Measurements from ENCODE around the gene L3HYPDH.

The L3HYPDH gene

DNA sequence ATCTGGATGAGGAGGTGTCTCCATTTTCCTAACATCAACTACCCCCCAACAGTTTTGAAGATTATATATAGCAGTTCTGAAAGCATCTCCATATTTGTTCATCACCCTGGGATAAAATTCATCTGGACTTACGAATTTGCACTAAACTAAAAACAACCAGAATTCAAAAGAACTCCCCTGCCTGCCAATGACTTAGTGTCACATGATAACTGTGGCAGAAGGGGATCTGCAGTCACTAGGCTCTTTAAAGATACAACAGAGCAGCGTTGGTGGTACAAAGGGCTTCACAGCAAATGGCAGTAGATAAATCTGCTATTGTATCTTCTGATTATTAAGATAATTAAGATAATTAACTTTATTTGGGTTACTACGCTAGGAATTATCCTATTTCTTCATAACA, 49.1 kb downstream of the L3HYPDH start:
- TF ChIP-seq, protein P1, sequence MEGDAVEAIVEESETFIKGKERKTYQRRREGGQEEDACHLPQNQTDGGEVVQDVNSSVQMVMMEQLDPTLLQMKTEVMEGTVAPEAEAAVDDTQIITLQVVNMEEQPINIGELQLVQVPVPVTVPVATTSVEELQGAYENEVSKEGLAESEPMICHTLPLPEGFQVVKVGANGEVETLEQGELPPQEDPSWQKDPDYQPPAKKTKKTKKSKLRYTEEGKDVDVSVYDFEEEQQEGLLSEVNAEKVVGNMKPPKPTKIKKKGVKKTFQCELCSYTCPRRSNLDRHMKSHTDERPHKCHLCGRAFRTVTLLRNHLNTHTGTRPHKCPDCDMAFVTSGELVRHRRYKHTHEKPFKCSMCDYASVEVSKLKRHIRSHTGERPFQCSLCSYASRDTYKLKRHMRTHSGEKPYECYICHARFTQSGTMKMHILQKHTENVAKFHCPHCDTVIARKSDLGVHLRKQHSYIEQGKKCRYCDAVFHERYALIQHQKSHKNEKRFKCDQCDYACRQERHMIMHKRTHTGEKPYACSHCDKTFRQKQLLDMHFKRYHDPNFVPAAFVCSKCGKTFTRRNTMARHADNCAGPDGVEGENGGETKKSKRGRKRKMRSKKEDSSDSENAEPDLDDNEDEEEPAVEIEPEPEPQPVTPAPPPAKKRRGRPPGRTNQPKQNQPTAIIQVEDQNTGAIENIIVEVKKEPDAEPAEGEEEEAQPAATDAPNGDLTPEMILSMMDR (IDR thresholded peaks at IDR 0.05; ENCODE audit: low read depth, low read length, missing control alignments) = no peak
- H3K4me3 ChIP-seq (ENCODE audit: low read depth, low read length) = no peak overlapping the region
- DNase-seq (ENCODE audit: low read depth) = no peak

DNA sequence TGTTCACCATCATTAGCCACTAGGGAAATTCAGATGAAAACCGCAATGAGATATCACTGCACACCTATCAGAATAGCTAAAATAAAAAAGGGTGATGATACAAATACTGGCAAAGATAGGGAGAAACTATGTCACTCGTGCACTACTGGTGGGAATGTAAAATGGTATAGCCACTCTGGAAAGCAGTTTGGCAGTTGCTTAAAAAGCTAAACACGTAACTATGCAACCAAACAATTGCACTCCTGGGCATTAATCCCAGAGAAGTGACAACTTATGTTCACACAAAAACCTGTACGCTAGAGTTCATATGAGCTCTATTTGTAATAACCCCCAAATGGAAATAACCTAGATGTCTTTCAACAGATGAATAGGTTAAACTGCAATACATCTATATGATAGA, 54.4 kb downstream of the L3HYPDH start:
- H3K4me3 ChIP-seq (ENCODE audit: low read depth, low read length) = no peak overlapping the region
- DNase-seq (ENCODE audit: low read depth) = no peak
- TF ChIP-seq, protein P1 (IDR thresholded peaks at IDR 0.05; ENCODE audit: low read depth, low read length, missing control alignments) = no peak

DNA sequence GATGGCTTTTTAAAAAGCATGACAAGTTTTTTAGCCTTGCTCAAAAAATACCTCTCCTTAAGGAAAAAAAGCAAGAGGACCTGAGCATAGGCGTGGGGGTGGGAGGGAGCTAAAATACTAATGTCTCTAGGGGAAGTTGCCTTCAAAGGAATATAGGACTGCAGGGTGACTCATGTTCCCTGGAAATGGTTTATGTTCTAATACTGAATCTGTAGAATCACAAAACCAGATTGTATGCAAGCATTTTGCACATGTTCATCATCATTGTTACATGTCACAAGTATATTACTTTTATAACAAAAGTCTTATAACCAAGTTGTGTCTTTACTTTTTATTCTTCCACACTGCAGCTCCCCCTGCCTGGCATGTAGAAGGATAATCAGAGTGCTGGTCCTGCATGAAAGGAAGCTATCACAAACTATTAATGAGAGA, 55.6 kb downstream of the L3HYPDH start:
- TF ChIP-seq, protein P1 (IDR thresholded peaks at IDR 0.05; ENCODE audit: low read depth, low read length, missing control alignments) = no peak
- H3K4me3 ChIP-seq (ENCODE audit: low read depth, low read length) = no peak overlapping the region
- no peak for DNase-seq (ENCODE audit: low read depth)

DNA sequence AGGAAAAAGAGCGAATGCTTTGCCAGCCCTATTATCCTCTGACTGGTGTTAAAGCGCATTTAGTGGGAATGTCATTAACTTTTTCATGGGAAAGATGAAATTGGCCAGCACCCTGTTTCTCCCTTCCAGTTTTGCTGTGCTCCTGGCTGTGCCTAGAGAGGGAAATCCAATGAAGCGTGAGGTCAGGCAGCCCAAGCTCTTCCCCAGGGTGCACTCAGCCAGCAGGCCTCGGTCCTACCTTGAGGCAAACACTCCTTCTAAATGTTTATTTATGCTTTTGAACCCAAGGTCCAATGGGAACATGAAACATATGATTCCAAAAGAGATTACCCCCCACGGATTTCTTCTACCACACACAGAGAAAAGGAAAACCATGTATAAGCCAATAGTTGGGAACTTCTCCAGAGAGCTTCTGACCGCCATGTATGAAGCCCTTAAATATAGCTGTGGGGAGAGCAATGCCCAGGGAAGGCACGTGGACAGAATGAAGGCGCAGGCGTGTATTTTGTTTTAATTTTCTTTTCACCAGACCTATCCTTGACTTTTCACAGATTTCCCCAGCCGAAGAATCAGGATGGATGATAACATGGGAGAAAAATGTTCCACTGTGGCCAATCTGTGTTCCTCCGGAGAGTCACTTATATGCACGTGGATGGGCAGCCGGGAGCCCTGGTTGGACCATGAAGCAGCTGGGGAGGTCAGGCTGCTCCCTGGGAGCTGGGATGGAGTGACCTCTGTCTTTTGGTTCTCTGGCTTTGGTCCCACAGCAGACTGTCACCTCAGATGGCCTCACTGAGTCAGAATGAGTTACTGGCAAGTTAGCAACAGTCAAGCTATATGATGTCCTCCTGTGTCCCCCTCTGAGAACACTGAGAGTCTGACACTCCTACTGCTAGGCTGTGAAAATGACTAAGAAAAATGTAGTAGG, 56.3 kb downstream of the L3HYPDH start:
- no peak for DNase-seq (ENCODE audit: low read depth)

DNA sequence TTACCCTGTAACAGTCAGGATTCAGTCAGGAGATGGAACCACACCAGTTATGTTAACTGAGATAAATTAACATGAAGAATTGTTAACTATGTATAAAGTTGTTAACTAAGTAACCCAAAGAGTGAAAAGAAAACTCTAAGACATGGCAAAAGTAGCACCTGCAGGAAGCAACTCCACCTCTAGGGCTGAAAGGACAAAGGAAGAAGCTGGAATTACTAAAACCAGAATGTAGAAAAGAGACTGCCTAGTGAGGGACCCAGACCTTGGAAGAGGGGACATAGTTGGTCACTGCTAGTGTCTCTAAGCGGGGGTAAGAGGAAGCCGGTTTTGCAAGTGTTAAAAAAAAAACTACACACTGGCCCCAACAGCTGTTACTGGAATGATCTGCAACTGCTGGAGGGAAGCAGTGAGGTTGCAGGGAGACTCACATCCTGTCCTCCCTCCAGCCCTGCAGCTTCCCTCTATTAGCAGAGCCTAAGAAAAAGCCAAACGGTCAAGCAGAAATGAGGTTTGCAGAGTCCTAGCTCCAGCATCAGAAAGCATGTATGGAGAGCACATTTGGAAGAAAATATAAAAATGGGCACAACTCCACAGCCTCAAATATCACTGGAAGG, 58.8 kb downstream of the L3HYPDH start:
- no peak for DNase-seq (ENCODE audit: low read depth)
- no peak overlapping the region for H3K4me3 ChIP-seq (ENCODE audit: low read depth, low read length)
- TF ChIP-seq, protein P1 (IDR thresholded peaks at IDR 0.05; ENCODE audit: low read depth, low read length, missing control alignments) = no peak

More for the DNA sequence above, 56.3 kb downstream of the L3HYPDH start:
- TF ChIP-seq, protein P1 (IDR thresholded peaks at IDR 0.05; ENCODE audit: low read depth, low read length, missing control alignments) = no peak
- no peak overlapping the region for H3K4me3 ChIP-seq (ENCODE audit: low read depth, low read length)

DNA sequence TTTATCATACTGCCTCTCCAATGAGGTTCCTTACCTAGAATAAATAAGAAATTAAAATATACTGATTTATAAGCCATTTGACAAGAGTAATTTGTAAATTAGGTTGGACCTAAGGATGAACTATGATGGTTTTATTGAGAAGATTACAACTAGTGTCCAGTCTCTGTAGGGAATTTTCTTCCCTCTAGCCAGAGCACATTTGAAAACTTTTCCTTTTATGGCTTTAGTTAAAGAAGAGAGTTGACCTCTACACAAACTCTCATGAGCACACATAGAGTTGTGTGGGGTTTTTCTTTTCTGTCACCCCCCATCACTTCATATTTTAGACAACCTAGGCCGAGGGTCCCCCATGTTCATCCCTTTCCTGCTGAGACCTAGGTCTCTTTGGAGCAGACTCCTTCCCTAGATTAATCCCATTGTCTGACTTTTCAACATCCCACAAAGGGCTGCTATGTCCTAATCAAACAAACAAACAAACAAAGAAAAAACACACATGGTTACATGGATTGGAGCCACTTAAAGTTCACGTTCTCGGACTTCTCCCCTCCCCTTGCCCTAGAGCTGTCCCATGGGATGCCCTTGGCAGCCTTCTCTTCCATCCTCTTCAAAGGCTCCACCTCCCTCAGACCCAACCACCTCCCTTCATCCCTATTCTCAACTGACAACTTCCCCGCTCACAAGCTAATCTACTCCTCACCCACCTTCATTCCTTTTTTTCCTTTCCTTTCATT, 59.7 kb downstream of the L3HYPDH start:
- TF ChIP-seq, protein P1 (IDR thresholded peaks at IDR 0.05; ENCODE audit: low read depth, low read length, missing control alignments) = no peak
- H3K4me3 ChIP-seq (ENCODE audit: low read depth, low read length) = no peak overlapping the region
- no peak for DNase-seq (ENCODE audit: low read depth)
